HG03378 (cell line): ENCODE measurements around the gene POLR2F.
"Not testable (repeated sequence)": the region's sequence is repeated elsewhere in the genome, so short reads cannot be mapped to it uniquely, and the experiment has no call there.

Experiments used
- ATAC-seq: cut with Tn5 transposase; IDR thresholded peaks from one replicate; pipeline ENCODE4 v1.9.1; 2021; ENCODE audit warnings: mild to moderate bottlenecking, moderate library complexity; ENCODE audit not compliant: unreplicated experiment

POLR2F gene

GRCh38 chr22:37924386-37925065 is 29.0 kb upstream of the POLR2F start:
- ATAC-seq = no peak

DNA sequence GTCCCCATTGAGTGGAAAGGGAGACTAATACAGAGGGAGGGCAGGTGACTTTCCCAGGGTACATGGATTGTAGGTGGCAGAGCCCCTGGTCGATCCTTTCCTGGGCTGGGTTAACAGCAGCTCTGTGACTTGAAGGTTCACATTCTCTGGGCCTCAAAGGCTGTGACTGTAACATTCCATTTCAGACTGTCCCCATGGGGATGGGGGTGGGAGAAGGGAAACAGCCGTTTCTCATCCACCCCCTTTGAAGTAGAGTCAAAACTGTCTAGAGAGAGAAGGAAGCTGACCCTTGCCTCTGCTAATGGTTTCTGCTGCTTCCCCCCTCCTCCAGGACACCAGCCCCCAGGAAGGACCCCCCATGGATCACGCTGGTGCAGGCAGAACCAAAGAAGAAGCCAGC is 28.2 kb upstream of the POLR2F start:
- no peak for ATAC-seq

GRCh38 chr22:37925767-37926166 is 27.7 kb upstream of the POLR2F start:
- ATAC-seq = no peak

DNA sequence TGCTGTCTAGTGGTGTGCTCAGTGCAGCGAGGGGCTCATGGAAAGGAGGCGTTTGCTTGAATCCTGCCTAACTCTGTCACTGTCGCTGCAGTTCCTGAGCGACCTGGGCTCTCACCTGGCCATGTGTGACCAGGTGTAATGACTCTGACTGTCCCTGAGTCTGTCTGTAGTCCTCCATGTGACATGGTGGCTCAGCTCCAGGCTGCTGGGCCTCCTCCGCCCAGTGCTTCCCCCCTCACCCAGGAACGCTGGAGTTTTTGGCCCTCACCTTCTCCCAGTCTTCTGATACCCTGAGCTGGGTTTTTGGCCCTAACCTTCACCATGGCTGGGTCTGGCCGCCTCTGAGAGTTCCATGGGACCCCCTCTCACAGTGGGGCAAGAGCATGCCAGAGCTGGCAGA is 27.1 kb upstream of the POLR2F start:
- no peak for ATAC-seq

DNA sequence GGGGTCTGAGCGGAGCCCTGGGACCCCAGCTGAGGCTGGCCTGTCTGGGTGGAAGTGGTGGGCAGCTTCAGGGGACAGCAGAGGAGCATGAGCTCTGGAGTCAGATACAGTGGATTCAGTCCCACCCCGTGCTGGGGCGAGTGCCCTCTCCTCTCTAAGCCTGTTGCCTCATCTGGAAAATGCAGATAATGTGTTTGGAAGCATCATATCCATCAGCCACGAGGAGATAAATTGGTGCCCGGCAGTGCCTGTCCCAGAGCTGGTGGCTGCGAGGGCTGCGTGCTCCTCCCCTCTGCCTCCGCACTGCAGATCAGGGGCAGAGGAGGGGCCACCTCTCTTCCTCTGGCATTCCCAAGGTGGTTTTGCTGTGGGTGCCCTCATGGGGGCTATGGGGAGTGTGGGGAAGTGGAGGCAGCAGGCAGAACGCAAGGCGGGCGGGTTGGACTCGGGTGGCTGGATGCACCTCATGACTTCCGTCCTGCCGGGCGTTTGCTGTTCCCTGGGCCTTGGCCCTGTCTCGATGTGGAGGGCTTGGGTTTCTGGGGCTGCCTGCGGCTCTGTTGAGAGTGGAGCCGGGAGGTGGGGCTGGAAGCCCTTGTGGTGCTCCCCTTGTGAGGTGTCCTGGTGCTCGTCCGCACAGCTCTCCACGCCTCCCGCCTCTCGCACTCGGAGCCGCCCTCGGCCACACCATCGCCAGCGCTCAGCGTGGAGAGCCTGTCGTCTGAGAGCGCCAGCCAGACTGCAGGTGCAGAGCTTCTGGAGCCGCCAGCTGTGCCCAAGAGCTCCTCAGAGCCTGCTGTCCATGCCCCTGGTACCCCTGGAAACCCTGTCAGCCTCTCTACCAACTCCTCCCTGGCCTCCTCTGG is 26.5 kb upstream of the POLR2F start:
- ATAC-seq = no peak

- no peak for ATAC-seq
These were observed 25.9 kb upstream of the POLR2F start for GRCh38 chr22:37927637-37927936.

- no peak for ATAC-seq
These were observed 24.1 kb upstream of the POLR2F start for GRCh38 chr22:37929390-37929789.

- ATAC-seq = no peak
These were observed 23.1 kb upstream of the POLR2F start for GRCh38 chr22:37930270-37930951.

- no peak for ATAC-seq
These were observed 22.5 kb upstream of the POLR2F start for GRCh38 chr22:37930952-37931440.

GRCh38 chr22:37931893-37932389 is 21.6 kb upstream of the POLR2F start:
- no peak for ATAC-seq

DNA sequence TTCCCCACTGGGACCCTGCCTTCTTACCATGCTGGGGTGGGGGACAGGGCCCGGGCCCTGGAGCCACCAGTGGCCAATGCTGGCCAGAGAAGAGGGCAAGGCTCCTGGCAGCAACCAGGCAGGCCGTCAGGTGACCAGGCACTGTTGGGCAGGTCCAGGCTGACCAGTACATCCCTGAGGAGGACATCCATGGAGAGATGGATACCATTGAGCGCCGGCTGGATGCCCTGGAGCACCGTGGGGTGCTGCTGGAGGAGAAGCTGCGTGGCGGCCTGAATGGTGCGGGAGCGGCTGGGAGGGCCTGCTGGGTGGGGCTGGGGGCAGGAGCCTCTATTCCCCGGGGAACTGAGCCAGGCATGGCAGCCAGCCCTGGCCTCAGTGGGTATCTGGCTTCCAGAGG is 21.1 kb upstream of the POLR2F start:
- ATAC-seq = no peak

DNA sequence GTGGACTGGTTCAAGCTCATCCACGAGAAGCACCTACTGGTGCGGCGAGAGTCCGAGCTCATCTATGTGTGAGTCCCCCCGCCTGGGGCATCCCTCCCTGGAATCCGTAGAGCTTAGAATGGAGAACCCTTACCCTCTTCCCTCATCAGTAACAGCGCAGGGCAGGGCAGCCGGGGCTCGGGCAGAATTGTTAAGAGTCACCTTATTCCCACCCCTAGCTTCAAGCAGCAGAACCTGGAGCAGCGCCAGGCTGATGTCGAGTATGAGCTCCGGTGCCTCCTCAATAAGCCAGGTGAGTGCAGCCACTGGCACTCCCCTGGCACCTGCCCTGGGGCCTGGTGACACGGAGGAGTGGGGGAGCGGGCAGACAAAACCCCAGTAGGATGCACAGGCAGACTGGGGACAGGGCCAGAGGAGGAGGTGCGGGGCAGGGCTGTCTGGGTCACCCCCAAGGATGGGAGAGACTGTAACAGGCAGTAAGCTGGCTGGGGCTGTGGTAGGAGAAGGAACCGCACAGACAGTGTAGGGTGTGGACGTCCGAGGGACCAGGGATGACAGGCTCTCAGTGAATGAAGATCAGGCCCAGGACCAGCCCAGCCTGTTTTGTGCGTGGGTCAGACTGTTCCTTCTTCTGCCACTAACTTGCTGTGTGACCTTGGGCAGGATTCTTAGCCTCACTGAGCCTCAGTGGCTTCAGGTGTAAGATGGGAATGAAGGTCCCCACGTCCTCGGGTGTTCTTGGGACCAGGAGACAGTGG is 20.5 kb upstream of the POLR2F start:
- ATAC-seq = no peak

DNA sequence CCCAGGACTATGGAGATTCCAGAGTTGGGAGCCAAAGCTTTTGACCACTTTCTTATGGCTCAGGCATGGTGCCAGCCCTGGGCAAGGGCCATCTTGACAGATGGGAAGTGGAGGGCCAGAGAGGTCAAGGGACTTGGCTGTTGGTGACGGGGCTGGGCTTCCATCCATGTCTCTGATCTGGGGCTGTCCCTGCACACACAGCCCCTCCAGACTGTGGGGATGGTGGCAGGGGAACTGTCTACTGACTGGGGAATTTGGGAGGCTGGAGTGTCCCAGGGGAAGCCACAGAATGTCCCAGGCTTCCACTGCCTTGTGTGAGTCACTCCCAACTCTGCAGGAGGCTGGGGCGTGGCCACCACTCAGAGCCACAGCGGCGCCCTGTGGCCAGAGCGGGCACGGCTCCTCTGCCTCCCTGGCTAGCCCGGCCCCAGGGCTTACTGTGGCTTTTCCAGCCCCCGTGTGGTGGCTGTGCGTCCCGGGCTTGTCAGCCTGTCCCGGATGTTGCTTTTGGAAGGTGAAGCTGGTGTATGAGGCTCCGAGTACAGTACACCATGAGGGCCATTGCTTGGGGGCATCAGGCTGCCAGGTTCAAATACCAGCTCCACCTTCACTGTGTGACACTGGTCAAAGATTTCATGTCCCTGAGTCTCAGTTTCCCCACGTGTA is 19.7 kb upstream of the POLR2F start:
- ATAC-seq = no peak

DNA sequence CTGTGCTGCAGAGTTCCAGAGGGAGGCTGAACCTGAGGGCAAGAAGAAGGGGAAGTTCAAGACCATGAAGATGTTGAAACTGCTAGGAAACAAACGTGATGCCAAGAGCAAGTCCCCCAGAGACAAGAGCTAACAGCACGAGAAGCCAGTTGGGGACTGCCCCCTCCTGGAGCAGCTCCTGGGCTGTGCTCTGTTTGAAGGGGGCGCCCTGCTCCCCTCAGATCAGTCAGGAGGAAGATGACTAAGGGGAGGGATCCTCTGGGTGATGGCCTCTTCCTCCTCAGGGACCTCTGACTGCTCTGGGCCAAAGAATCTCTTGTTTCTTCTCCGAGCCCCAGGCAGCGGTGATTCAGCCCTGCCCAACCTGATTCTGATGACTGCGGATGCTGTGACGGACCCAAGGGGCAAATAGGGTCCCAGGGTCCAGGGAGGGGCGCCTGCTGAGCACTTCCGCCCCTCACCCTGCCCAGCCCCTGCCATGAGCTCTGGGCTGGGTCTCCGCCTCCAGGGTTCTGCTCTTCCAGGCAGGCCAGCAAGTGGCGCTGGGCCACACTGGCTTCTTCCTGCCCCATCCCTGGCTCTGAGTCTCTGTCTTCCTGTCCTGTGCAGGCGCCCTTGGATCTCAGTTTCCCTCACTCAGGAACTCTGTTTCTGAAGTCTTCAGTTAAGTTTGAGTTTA is 12.7 kb upstream of the POLR2F start:
- no peak for ATAC-seq

DNA sequence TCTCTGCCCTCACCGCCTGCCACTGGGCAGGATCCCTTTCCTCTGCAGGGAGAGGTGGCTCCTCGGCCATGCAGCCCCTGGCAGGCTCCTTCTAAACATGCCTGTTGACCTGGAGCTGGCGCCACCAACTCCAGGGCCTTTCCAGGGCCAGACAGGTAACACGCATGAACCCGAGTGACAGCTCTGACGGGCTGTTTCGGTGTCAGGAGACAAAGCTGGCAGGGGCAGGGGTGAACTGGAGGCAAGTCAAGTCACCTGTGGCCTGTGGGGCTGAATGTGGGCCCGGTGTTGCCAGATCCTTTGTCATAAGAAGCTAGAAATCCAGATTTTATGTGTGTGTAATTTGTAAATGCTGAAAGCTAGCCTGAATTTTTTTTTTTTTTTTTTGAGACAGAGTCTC is 11.4 kb upstream of the POLR2F start:
- ATAC-seq = no peak

DNA sequence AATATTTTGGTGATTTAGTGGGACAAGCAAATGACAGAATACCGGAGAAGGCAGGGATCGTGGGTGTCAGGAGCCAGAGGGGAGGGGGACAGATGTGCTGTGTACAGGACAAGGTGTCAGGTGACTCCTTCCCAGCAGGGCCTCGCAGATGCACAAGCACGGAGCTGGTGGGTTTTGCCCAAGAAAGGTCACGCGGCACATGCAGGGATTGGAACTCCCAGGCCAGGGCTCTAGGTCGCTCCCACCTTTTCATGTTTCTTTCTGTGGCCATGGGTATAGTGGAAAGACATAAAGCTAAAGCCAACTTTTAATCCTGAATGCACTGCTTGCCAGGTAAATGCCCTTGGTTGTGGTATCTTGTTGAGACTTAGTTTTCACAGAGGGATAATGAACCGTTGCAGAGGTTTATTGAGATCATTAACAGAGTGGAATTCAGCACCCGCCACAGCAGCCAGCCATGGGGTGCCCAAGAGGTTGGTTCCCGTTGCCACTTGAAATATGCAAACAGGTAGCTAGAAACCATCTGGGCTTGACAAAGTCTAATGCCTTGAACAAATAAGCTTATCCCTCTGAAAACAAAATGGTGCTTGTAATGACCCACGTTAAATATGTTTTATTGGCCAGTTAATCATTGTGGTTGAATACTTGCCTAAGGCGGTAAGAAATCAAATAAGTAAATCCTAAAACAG is 10.2 kb upstream of the POLR2F start:
- no peak for ATAC-seq

DNA sequence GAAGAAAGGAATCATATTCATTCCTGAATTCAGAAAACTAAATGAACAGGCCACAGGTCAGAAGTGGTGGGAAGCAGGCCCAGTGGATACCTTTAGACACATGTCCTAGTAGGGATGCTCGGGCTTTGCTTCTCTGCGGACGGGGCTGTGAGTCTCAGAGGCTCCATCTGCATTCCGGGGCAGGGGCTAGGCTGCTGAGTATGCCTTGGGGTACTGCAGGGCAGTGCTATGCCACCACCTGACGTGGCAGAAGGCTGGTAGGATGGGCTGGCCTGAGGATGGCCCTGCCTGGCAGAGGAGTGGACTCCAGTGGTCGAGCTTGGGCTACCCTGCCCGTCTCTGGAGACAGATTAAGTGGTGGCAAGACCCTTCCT is 9.7 kb upstream of the POLR2F start:
- ATAC-seq = no peak

- not testable (repeated sequence) for ATAC-seq
These were observed 9.1 kb upstream of the POLR2F start for GRCh38 chr22:37944423-37944822.

- ATAC-seq = not testable (repeated sequence)
These were observed 6.2 kb upstream of the POLR2F start for GRCh38 chr22:37947142-37947795.
